Activated naive CD4-positive, alpha-beta T cell treated with anti-CD3 and anti-CD28 coated beads, Interleukin-2, amount 50 U/mL, for 72 hours (primary cell): Measurements from ENCODE around the gene TBC1D32. TPM values are rescaled to one million over a fixed set of nuclear protein-coding genes. Genes with fewer than 3 reads are reported as not detected.
"Not testable (repeated sequence)": the region's sequence is repeated elsewhere in the genome, so short reads cannot be mapped to it uniquely, and the experiment has no call there.

ENCODE experiments used
- ATAC-seq, 2 donors: fragments of 150-1000 bp; cut with Tn5 transposase; 2 replicates each; pipeline ENCODE4 v1.10.0; 2021; ENCODE audit warnings: mild to moderate bottlenecking in 2 of 2, moderate library complexity in 2 of 2
- DNase-seq, 2 donors: peaks; one replicate each; pipeline ENCODE4 v3.0.0; 2021 to 2022; ENCODE audit warnings: low spot score in 2 of 2
- H3K27ac Mint-ChIP-seq, 2 donors: one replicate each; pipeline ENCODE4 v1.8.0; 2022; ENCODE audit warnings: mild to moderate bottlenecking in 2 of 2, mixed read lengths in 2 of 2
- H3K36me3 Mint-ChIP-seq, 2 donors: one replicate each; pipeline ENCODE4 v1.8.0; 2022; ENCODE audit warnings: mixed read lengths in 2 of 2
- H3K9me3 Mint-ChIP-seq, 2 donors: one replicate each; pipeline ENCODE4 v1.8.0; 2022; ENCODE audit warnings: mixed read lengths in 2 of 2
- total RNA-seq, 2 donors: library from RNA; stranded (reverse); gene quantifications; one replicate each; pipeline ENCODE4 v1.2.3, GENCODE V29; 2022

The TBC1D32 gene
- total RNA-seq, 2 donors from 2014 or later, result 8.4 to 12.6 TPM

GRCh38 chr6:121274666-121275295, 59.5 kb downstream of the TBC1D32 start:
- H3K9me3 Mint-ChIP-seq, result peaks cover 0 to 12% of the 10 kb centered on the region in 2 donors
- H3K27ac Mint-ChIP-seq, result no peak overlapping the region
- peaks cover 33 to 36% of the 10 kb centered on the region in 2 donors for H3K36me3 Mint-ChIP-seq
- ATAC-seq (no peak), DNase-seq (no peak)

DNA sequence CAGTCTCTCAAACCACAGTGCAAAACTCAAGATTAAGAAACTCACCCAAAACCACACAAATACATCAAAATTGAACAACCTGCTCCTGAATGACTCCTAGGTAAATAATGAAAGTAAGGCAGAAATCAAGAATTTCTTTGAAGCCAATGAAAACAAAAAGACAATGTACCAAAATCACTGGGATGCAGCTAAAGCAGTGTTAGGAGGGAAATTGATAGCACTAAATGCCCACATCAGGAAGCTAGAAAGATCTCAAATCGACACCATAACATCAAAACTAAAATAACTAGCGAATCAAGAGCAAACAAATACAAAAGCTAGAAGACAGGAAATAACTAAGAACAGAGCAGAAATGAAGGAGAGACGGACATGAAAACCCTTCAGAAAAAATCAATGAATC, 70.5 kb downstream of the TBC1D32 start:
- peak overlapping the region in 1 of 2 donors; percentile 44 for H3K27ac Mint-ChIP-seq
- DNase-seq (no peak), ATAC-seq (no peak)
- H3K36me3 Mint-ChIP-seq, result peaks cover 67 to 81% of the 10 kb centered on the region in 2 donors
- H3K9me3 Mint-ChIP-seq, result peaks cover 20 to 32% of the 10 kb centered on the region in 2 donors

GRCh38 chr6:121260651-121261102, 73.6 kb downstream of the TBC1D32 start:
- H3K9me3 Mint-ChIP-seq, result peaks cover 16 to 23% of the 10 kb centered on the region in 2 donors
- ATAC-seq (no peak), DNase-seq (no peak)
- peaks cover 44 to 57% of the 10 kb centered on the region in 2 donors for H3K36me3 Mint-ChIP-seq
- H3K27ac Mint-ChIP-seq, result no peak overlapping the region

GRCh38 chr6:121247386-121247785, 86.9 kb downstream of the TBC1D32 start:
- H3K27ac Mint-ChIP-seq, result no peak overlapping the region
- peak; percentile 60 to 100 for ATAC-seq
- peaks cover 55 to 71% of the 10 kb centered on the region in 2 donors for H3K36me3 Mint-ChIP-seq
- no peak for DNase-seq
- H3K9me3 Mint-ChIP-seq, result peaks cover 25 to 28% of the 10 kb centered on the region in 2 donors

GRCh38 chr6:121242386-121242785, 91.9 kb downstream of the TBC1D32 start:
- Mint-ChIP-seq H3K36me3 (peaks cover 24% of the 10 kb centered on the region in 2 donors), H3K27ac (no peak overlapping the region), H3K9me3 (peaks cover 7 to 12% of the 10 kb centered on the region in 2 donors)
- ATAC-seq, result no peak
- no peak for DNase-seq

GRCh38 chr6:121237859-121238258, 96.4 kb downstream of the TBC1D32 start:
- Mint-ChIP-seq H3K36me3 (peaks cover 12 to 33% of the 10 kb centered on the region in 2 donors), H3K27ac (no peak overlapping the region), H3K9me3 (peaks cover 8 to 9% of the 10 kb centered on the region in 2 donors)
- no peak for DNase-seq
- ATAC-seq, result no peak

- no peak overlapping the region for H3K27ac Mint-ChIP-seq
- peaks cover 14 to 41% of the 10 kb centered on the region in 2 donors for H3K36me3 Mint-ChIP-seq
- H3K9me3 Mint-ChIP-seq, result peaks cover 8 to 9% of the 10 kb centered on the region in 2 donors
- DNase-seq, result no peak
- ATAC-seq, result no peak
Observed at GRCh38 chr6:121236984-121237383, 97.3 kb downstream of the TBC1D32 start.

DNA sequence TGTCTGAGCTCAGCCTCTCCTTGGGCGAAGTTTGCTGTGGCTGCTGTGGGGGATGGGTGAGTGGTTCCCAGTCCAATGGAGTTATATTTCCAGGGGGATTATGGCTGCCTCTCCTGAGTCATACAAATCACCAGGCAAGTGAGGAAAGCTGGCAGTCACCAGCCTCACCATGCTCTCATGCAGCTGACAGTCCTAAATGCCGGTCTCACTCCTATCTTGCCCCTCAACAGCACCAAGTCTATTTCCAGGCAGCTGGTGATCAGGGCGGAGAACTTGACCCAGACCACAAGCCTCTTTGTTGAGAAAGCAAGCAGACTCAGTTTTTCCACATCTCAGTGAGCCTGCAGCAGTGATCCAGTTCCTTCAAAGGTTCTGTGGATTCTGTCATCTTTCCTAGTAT, 98.9 kb downstream of the TBC1D32 start:
- ATAC-seq (no peak), DNase-seq (no peak)
- no peak overlapping the region for H3K27ac Mint-ChIP-seq
- peaks cover 21 to 41% of the 10 kb centered on the region in 2 donors for H3K36me3 Mint-ChIP-seq
- peaks cover 8 to 9% of the 10 kb centered on the region in 2 donors for H3K9me3 Mint-ChIP-seq

DNA sequence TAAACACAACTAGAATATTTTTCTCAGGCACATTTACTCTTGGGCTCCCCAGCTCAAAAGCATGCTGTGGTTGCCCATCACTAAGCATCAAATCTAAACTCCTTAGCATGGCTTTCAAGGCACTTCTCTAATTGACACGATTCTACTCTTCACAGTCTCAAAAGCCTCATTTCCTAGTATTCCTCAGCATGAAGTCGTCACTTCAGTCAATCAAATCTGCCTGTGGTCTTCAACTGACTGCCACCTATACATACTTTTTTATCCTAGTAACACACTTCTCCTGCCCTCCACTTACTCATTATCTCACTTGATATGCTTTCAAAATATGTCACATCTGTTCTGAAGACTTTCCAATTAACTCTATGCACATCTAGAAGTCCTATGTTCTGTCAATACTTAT, 110.3 kb downstream of the TBC1D32 start:
- ATAC-seq (peak in 1 of 2 donors; percentile 95), DNase-seq (no peak)
- Mint-ChIP-seq H3K9me3 (peaks cover 0 to 2% of the 10 kb centered on the region in 2 donors), H3K36me3 (peaks cover 11 to 23% of the 10 kb centered on the region in 2 donors), H3K27ac (no peak overlapping the region)

- peaks cover 14 to 26% of the 10 kb centered on the region in 2 donors for H3K36me3 Mint-ChIP-seq
- peak in 1 of 2 donors; percentile 52 for ATAC-seq
Observed at GRCh38 chr6:121223212-121223611, 111.1 kb downstream of the TBC1D32 start.

DNA sequence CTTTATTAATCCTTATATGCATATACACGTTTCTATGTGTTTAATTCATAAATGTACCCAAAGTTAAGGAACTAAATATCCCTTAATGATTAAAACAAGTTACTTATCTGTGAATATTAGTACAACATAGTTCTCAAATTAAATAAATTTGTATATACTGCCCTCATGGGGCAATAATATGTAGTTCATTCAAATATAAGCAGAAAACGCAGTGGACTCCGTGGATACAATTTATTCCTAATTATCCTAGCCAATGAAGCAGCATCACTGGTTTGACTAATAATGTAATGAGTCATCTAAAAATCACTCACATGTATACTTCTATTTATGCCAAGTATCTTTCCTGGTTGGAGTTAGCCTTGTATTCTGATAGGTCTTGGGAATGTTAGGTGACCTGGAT, 111.6 kb downstream of the TBC1D32 start:
- DNase-seq (no peak), ATAC-seq (no peak)
- peaks cover 20 to 31% of the 10 kb centered on the region in 2 donors for H3K36me3 Mint-ChIP-seq
- H3K27ac Mint-ChIP-seq, result no peak overlapping the region
- peaks cover 5 to 10% of the 10 kb centered on the region in 2 donors for H3K9me3 Mint-ChIP-seq

More at GRCh38 chr6:121223212-121223611, 111.1 kb downstream of the TBC1D32 start:
- Mint-ChIP-seq H3K9me3 (peaks cover 0 to 6% of the 10 kb centered on the region in 2 donors), H3K27ac (no peak overlapping the region)
- DNase-seq, result no peak

GRCh38 chr6:121216928-121217327, 117.4 kb downstream of the TBC1D32 start:
- DNase-seq (no peak), ATAC-seq (no peak)
- peaks cover 23 to 30% of the 10 kb centered on the region in 2 donors for H3K9me3 Mint-ChIP-seq
- H3K27ac Mint-ChIP-seq, result no peak overlapping the region
- H3K36me3 Mint-ChIP-seq, result peaks cover 66 to 73% of the 10 kb centered on the region in 2 donors

DNA sequence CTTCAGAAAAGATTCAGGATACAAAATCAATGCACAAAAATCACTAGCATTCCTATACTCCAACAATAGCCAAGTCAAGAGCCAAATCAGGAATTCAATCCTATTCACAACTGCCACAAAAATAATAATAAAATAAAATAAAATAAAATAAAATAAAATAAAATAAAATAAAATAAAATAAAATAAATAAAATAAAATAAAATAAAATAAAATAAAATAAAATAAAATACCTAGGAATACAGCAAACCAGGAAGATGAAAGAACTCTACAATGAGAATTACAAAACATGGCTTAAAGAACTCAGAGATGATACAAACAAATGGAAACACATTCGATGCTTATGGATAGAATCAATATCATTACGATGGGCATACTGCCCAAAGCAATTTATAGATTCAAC, 120.9 kb downstream of the TBC1D32 start:
- H3K36me3 Mint-ChIP-seq, result peaks cover 52 to 55% of the 10 kb centered on the region in 2 donors
- ATAC-seq, result not testable (repeated sequence)

DNA sequence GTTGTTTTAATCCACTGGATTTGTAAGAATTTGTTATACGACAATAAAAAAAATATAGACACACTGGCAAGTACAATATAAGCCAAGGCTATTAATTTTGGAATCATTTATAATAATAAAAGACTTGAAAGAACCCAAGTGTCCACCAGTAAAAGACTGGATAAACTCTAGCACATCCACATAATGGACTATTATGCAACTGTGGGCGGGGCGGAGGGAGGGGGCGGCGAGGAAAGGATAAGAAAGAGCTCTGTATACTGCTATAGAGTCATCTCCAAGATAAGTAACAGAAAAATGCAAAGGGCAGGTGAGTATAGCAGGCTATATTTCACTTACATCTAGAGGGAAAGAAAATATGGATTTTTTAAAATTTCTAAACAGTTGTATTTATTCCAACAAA, 123.3 kb downstream of the TBC1D32 start:
- Mint-ChIP-seq H3K36me3 (peaks cover 41 to 42% of the 10 kb centered on the region in 2 donors), H3K27ac (no peak overlapping the region), H3K9me3 (peaks cover 11 to 19% of the 10 kb centered on the region in 2 donors)
- no peak for DNase-seq
- no peak for ATAC-seq

More for the DNA sequence above, 120.9 kb downstream of the TBC1D32 start:
- not testable (repeated sequence) for DNase-seq, H3K27ac Mint-ChIP-seq
- peaks cover 24 to 26% of the 10 kb centered on the region in 2 donors for H3K9me3 Mint-ChIP-seq

DNA sequence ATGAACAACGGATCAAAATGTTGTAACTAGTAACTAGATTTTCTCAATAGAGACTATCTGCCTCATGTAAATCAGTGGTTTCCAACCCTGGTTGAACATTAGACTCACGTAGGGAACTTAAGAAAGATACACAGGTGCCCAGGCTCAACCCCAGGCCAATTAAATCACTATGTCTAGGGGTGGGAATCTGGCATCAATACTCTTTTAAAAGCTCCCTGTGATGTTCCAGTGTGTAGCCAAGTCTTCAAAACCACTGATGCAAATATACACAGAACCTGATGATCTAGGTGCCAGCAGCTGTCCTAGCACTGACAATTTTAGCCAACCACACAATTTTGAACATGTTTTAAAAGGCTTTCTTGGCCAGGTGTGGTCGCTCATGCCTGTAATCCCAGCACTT, 128.7 kb downstream of the TBC1D32 start:
- no peak for DNase-seq
- no peak for ATAC-seq
- peaks cover 0 to 5% of the 10 kb centered on the region in 2 donors for H3K9me3 Mint-ChIP-seq
- no peak overlapping the region for H3K27ac Mint-ChIP-seq
- H3K36me3 Mint-ChIP-seq, result peaks cover 13 to 17% of the 10 kb centered on the region in 2 donors

GRCh38 chr6:121201105-121201504, 133.2 kb downstream of the TBC1D32 start:
- Mint-ChIP-seq H3K36me3 (peaks cover 0 to 17% of the 10 kb centered on the region in 2 donors), H3K9me3 (no peaks in the 10 kb centered on the region), H3K27ac (no peak overlapping the region)
- ATAC-seq, result peak in 1 of 2 donors; percentile 28
- DNase-seq, result no peak

GRCh38 chr6:121196042-121196441, 138.2 kb downstream of the TBC1D32 start:
- not testable (repeated sequence) for ATAC-seq, H3K27ac Mint-ChIP-seq

GRCh38 chr6:121190122-121190521, 144.2 kb downstream of the TBC1D32 start:
- Mint-ChIP-seq H3K27ac (peak overlapping the region in 1 of 2 donors; percentile 84), H3K9me3 (no peaks in the 10 kb centered on the region), H3K36me3 (no peaks in the 10 kb centered on the region)
- ATAC-seq (no peak), DNase-seq (no peak)

More at GRCh38 chr6:121196042-121196441, 138.2 kb downstream of the TBC1D32 start:
- H3K9me3 Mint-ChIP-seq, DNase-seq: not testable (repeated sequence)
- peaks cover 0 to 15% of the 10 kb centered on the region in 2 donors for H3K36me3 Mint-ChIP-seq
